HepG2 (cell line): Measurements from ENCODE around the gene LHFPL2. TPM values are rescaled to one million over a fixed set of nuclear protein-coding genes. Genes with fewer than 3 reads are reported as not detected.
A peak's percentile ranks its signal among the peaks of the same experiment; 100 is the strongest.

Experiments
- ATF4 ChIP-seq, 2 experiments: fragments of 450-650 bp in 1 of 2; sonication (generic) in 1 of 2; formaldehyde crosslinking; IDR thresholded peaks; 2 replicates each; pipeline versions ENCODE4 v1.5.0 to v1.8.0; 2020 to 2022; ENCODE audit warnings: mild to moderate bottlenecking in 1 of 2, missing genetic modification reagents in 1 of 2
- ERF ChIP-seq: IDR thresholded peaks from 2 replicates; pipeline ENCODE4 v1.6.1; 2018; ENCODE audit warnings: missing biosample characterization, missing genetic modification reagents
- ETV5 ChIP-seq: IDR thresholded peaks from 2 replicates; pipeline ENCODE4 v1.6.1; 2018; ENCODE audit warnings: missing biosample characterization, missing genetic modification reagents, inconsistent platforms, borderline replicate concordance
- NCOR1 ChIP-seq: fragments of 200-600 bp; sonication (generic); IDR thresholded peaks from 2 replicates; pipeline ENCODE4 v1.7.0; 2017; ENCODE audit warnings: antibody characterized with exemption, low read length, borderline replicate concordance
- TMF1 ChIP-seq: sonication (generic); formaldehyde crosslinking; IDR thresholded peaks from 2 replicates; pipeline ENCODE4 v1.8.1; 2022; ENCODE audit warnings: low read depth, missing genetic modification reagents
- ZNF274 ChIP-seq: sonication (generic); formaldehyde crosslinking; IDR thresholded peaks from 2 replicates; pipeline ENCODE4 v1.5.1; 2020; ENCODE audit warnings: mild to moderate bottlenecking, missing genetic modification reagents
- ZNF589 ChIP-seq: sonication (generic); formaldehyde crosslinking; conservative IDR thresholded peaks from 2 replicates; pipeline ENCODE4 v1.8.0; 2022; ENCODE audit warnings: mild to moderate bottlenecking, moderate library complexity, missing genetic modification reagents
- ZNF775 ChIP-seq: sonication (generic); formaldehyde crosslinking; IDR thresholded peaks from 2 replicates; pipeline ENCODE4 v1.4.0; 2020; ENCODE audit warnings: missing genetic modification reagents, mild to moderate bottlenecking, moderate library complexity, borderline replicate concordance
- polyA plus RNA-seq, 8 experiments: library from polyadenylated mRNA; depleted of rRNA in 3 of 8; stranded (reverse) in 7 of 8; unstranded in 1 of 8; fragments of >200 nt; fragmentation: Illumina TruSeq in 4 of 8; extraction: Trizol in 4 of 8; gene quantifications; 2 replicates each; pipeline versions ENCODE4 v1.2.1 to v1.2.3, GENCODE V29; 2011 to 2016; ENCODE audit warnings: low read depth in 4 of 8, missing spikeins in 1 of 8, mixed read lengths in 1 of 8; ENCODE audit not compliant: insufficient read depth in 1 of 8
- total RNA-seq, 5 experiments: library from RNA; depleted of rRNA; stranded (reverse); fragments of >200 nt; fragmentation: Illumina TruSeq; extraction: Trizol; gene quantifications; 2 replicates each; pipeline ENCODE4 v1.2.3, GENCODE V29; 2016; ENCODE audit warnings: low read depth in 1 of 5
- TF ChIP-seq, protein P1 (sequence below): IDR thresholded peaks from 2 replicates; pipeline ENCODE4 v1.6.1; 2018; ENCODE audit warnings: missing genetic modification reagents, mild to moderate bottlenecking, missing compliant biosample characterization
- TF ChIP-seq, protein P2 (sequence below): sonication (generic); formaldehyde crosslinking; IDR thresholded peaks from 2 replicates; pipeline ENCODE4 v1.8.0; 2022; ENCODE audit warnings: low read depth, missing genetic modification reagents
- TF ChIP-seq, protein P3 (sequence below): sonication (generic); formaldehyde crosslinking; IDR thresholded peaks from 2 replicates; pipeline ENCODE4 v1.4.0; 2020; ENCODE audit warnings: low read depth, mild to moderate bottlenecking, missing genetic modification reagents
- TF ChIP-seq, protein P4 (sequence below): sonication (generic); formaldehyde crosslinking; IDR thresholded peaks from 2 replicates; pipeline ENCODE4 v1.5.1; 2020; ENCODE audit warnings: mild to moderate bottlenecking, missing genetic modification reagents, moderate library complexity
- TF ChIP-seq, protein P5 (sequence below): sonication (generic); formaldehyde crosslinking; conservative IDR thresholded peaks from 2 replicates; pipeline ENCODE4 v1.4.0; 2020; ENCODE audit warnings: missing genetic modification reagents

Gene LHFPL2
- total and polyA plus RNA-seq, 2 of the 13 experiments (the other 11 are each of a cell fraction or from before 2014, with no cell fraction given) = 6.0 to 20.0 TPM

GRCh38 chr5:78597068-78597973, 51.3 kb downstream of the LHFPL2 start (continued):
- TF ChIP-seq, protein P1, sequence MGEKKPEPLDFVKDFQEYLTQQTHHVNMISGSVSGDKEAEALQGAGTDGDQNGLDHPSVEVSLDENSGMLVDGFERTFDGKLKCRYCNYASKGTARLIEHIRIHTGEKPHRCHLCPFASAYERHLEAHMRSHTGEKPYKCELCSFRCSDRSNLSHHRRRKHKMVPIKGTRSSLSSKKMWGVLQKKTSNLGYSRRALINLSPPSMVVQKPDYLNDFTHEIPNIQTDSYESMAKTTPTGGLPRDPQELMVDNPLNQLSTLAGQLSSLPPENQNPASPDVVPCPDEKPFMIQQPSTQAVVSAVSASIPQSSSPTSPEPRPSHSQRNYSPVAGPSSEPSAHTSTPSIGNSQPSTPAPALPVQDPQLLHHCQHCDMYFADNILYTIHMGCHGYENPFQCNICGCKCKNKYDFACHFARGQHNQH (CRISPR knock-in tag) = peak; percentile 33; the same call in 1 of the 2 replicates
- TF ChIP-seq ZNF274 = no peak
- peak in 1 of 2 experiments; percentile 74; a peak in 2 of 4 replicates for TF ChIP-seq ATF4 (CRISPR knock-in tag; IDR thresholded peaks at IDR 0.05)
- 0 out of 2 replicates have a peak, but pooled peaks have one; percentile 41 for TF ChIP-seq NCOR1
- TF ChIP-seq, protein P2, sequence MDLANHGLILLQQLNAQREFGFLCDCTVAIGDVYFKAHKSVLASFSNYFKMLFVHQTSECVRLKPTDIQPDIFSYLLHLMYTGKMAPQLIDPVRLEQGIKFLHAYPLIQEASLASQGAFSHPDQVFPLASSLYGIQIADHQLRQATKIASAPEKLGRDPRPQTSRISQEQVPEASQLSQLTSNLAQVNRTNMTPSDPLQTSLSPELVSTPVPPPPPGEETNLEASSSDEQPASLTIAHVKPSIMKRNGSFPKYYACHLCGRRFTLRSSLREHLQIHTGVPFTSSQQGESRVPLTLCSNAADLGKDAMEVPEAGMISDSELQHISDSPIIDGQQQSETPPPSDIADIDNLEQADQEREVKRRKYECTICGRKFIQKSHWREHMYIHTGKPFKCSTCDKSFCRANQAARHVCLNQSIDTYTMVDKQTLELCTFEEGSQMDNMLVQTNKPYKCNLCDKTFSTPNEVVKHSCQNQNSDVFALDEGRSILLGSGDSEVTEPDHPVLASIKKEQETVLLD (CRISPR knock-in tag) = no peak
- TF ChIP-seq, protein P3, sequence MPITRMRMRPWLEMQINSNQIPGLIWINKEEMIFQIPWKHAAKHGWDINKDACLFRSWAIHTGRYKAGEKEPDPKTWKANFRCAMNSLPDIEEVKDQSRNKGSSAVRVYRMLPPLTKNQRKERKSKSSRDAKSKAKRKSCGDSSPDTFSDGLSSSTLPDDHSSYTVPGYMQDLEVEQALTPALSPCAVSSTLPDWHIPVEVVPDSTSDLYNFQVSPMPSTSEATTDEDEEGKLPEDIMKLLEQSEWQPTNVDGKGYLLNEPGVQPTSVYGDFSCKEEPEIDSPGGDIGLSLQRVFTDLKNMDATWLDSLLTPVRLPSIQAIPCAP = no peak
- peak; percentile 97 for TF ChIP-seq ETV5 (CRISPR knock-in tag)
- no peak for TF ChIP-seq TMF1 (CRISPR knock-in tag)
- TF ChIP-seq ZNF775 = no peak
- TF ChIP-seq ZNF589 (CRISPR knock-in tag) = no peak
- TF ChIP-seq, protein P4, sequence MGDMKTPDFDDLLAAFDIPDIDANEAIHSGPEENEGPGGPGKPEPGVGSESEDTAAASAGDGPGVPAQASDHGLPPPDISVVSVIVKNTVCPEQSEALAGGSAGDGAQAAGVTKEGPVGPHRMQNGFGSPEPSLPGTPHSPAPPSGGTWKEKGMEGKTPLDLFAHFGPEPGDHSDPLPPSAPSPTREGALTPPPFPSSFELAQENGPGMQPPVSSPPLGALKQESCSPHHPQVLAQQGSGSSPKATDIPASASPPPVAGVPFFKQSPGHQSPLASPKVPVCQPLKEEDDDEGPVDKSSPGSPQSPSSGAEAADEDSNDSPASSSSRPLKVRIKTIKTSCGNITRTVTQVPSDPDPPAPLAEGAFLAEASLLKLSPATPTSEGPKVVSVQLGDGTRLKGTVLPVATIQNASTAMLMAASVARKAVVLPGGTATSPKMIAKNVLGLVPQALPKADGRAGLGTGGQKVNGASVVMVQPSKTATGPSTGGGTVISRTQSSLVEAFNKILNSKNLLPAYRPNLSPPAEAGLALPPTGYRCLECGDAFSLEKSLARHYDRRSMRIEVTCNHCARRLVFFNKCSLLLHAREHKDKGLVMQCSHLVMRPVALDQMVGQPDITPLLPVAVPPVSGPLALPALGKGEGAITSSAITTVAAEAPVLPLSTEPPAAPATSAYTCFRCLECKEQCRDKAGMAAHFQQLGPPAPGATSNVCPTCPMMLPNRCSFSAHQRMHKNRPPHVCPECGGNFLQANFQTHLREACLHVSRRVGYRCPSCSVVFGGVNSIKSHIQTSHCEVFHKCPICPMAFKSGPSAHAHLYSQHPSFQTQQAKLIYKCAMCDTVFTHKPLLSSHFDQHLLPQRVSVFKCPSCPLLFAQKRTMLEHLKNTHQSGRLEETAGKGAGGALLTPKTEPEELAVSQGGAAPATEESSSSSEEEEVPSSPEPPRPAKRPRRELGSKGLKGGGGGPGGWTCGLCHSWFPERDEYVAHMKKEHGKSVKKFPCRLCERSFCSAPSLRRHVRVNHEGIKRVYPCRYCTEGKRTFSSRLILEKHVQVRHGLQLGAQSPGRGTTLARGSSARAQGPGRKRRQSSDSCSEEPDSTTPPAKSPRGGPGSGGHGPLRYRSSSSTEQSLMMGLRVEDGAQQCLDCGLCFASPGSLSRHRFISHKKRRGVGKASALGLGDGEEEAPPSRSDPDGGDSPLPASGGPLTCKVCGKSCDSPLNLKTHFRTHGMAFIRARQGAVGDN (CRISPR knock-in tag) = peak; percentile 49; the same call in 1 of the 2 replicates
- TF ChIP-seq, protein P5, sequence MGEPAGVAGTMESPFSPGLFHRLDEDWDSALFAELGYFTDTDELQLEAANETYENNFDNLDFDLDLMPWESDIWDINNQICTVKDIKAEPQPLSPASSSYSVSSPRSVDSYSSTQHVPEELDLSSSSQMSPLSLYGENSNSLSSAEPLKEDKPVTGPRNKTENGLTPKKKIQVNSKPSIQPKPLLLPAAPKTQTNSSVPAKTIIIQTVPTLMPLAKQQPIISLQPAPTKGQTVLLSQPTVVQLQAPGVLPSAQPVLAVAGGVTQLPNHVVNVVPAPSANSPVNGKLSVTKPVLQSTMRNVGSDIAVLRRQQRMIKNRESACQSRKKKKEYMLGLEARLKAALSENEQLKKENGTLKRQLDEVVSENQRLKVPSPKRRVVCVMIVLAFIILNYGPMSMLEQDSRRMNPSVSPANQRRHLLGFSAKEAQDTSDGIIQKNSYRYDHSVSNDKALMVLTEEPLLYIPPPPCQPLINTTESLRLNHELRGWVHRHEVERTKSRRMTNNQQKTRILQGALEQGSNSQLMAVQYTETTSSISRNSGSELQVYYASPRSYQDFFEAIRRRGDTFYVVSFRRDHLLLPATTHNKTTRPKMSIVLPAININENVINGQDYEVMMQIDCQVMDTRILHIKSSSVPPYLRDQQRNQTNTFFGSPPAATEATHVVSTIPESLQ (CRISPR knock-in tag) = no peak
- TF ChIP-seq ERF (CRISPR knock-in tag) = peak; percentile 58; the same call in 1 of the 2 replicates
